Kidney (tissue), 14 donors: Measurements from ENCODE around the gene PCDH15. TPM values are rescaled to one million over a fixed set of nuclear protein-coding genes. Genes with fewer than 3 reads are reported as not detected.

Source experiments
- DNase-seq, 5 donors: peaks; one replicate each; pipeline ENCODE4 v3.0.0-alpha.2; 2013 to 2020
- FAIRE-seq: peaks from 2 replicates; lab custom pipeline; 2012; peaks lifted over from hg19 to GRCh38; lab: Jason Lieb, UNC
- H3K27ac ChIP-seq, 2 donors: one replicate each; pipeline ENCODE4 v1.7.0; 2013; ENCODE audit warnings: low read depth in 2 of 2, low read length in 2 of 2, inconsistent platforms in 1 of 2
- H3K27me3 ChIP-seq: one replicate; pipeline ENCODE4 v1.7.1; 2013; ENCODE audit warnings: low read length, inconsistent platforms; ENCODE audit not compliant: control insufficient read depth, insufficient read depth
- H3K36me3 ChIP-seq, 3 donors: one replicate each; pipeline versions ENCODE4 v1.7.0 to v1.7.1; 2013; ENCODE audit warnings: low read length in 3 of 3, control low read depth in 1 of 3, inconsistent platforms in 1 of 3; ENCODE audit not compliant: insufficient read depth in 3 of 3, control insufficient read depth in 2 of 3
- H3K4me1 ChIP-seq, 3 donors: one replicate each; pipeline versions ENCODE4 v1.7.0 to v1.7.1; 2013; ENCODE audit warnings: low read length in 3 of 3, inconsistent platforms in 1 of 3, low read depth in 1 of 3; ENCODE audit not compliant: control insufficient read depth in 2 of 3, insufficient read depth in 2 of 3
- H3K4me3 ChIP-seq, 3 donors: one replicate each; pipeline versions ENCODE4 v1.7.0 to v1.8.1; 2013; ENCODE audit warnings: low read length in 3 of 3, control low read depth in 1 of 3, inconsistent platforms in 1 of 3
- H3K9ac ChIP-seq, 3 donors: one replicate each; pipeline versions ENCODE4 v1.7.0 to v1.7.1; 2013; ENCODE audit warnings: low read length in 3 of 3, control low read depth in 1 of 3, inconsistent platforms in 1 of 3
- H3K9me3 ChIP-seq, 3 donors: one replicate each; pipeline versions ENCODE4 v1.7.0 to v1.7.1; 2013; ENCODE audit warnings: low read length in 3 of 3, control low read depth in 1 of 3, inconsistent platforms in 1 of 3; ENCODE audit not compliant: control insufficient read depth in 2 of 3, insufficient read depth in 1 of 3
- intact Hi-C: fragments of 100-400 bp; cut with DNase I; formaldehyde crosslinking; loops from one replicate; pipeline ENCODE4 v1.11.1; 2022
- polyA plus RNA-seq: library from polyadenylated mRNA; stranded (reverse); fragments of 350-450 nt; fragmentation: Illumina TruSeq; extraction: RNeasy Lipid Tissue Mini Kit (QIAGEN cat#74804); gene quantifications from one replicate; pipeline ENCODE4 v1.2.3, GENCODE V29; 2014; ENCODE audit warnings: low read depth, low replicate concordance; ENCODE audit not compliant: insufficient read depth
- total RNA-seq: library from RNA; stranded (reverse); fragmentation: NEBNext Ultra II Directional; extraction: Animal tissue kit (Norgen Biotek cat#: 25700); gene quantifications from one replicate; pipeline ENCODE4 v1.2.1, GENCODE V29; 2021
- TF ChIP-seq, protein P1 (sequence below): IDR thresholded peaks from 3 replicates; pipeline ENCODE4 v1.5.1; 2012; ENCODE audit warnings: mild to moderate bottlenecking, moderate library complexity, borderline replicate concordance; ENCODE audit not compliant: insufficient read depth; ENCODE audit errors: extremely low read depth
- donor health status: control.
- donor health status: control.
- donor health status: control.
- donor health status: control.
- donor health status: control.
- donor health status: DM: yes; HTN: yes; CAD: no.
- donor health status: Normal renal cell carcinoma (clear cell type).

PCDH15 gene
- total and polyA plus RNA-seq, 2 donors from 2014 or later, result 1.5 TPM; not detected in 1

- intact Hi-C loops, result no loop called here
- no peak overlapping the region for H3K27ac ChIP-seq
- H3K4me3 ChIP-seq, result no peak overlapping the region
- FAIRE-seq (peak; percentile 39), DNase-seq (no peak)
- H3K9me3 ChIP-seq, result no peaks in the 10 kb centered on the region
- TF ChIP-seq, protein P1, sequence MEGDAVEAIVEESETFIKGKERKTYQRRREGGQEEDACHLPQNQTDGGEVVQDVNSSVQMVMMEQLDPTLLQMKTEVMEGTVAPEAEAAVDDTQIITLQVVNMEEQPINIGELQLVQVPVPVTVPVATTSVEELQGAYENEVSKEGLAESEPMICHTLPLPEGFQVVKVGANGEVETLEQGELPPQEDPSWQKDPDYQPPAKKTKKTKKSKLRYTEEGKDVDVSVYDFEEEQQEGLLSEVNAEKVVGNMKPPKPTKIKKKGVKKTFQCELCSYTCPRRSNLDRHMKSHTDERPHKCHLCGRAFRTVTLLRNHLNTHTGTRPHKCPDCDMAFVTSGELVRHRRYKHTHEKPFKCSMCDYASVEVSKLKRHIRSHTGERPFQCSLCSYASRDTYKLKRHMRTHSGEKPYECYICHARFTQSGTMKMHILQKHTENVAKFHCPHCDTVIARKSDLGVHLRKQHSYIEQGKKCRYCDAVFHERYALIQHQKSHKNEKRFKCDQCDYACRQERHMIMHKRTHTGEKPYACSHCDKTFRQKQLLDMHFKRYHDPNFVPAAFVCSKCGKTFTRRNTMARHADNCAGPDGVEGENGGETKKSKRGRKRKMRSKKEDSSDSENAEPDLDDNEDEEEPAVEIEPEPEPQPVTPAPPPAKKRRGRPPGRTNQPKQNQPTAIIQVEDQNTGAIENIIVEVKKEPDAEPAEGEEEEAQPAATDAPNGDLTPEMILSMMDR, result no peak
- no peak overlapping the region for H3K9ac ChIP-seq
- no peaks in the 10 kb centered on the region for H3K27me3 ChIP-seq
- no peaks in the 10 kb centered on the region for H3K4me1 ChIP-seq
- H3K36me3 ChIP-seq, result no peaks in the 10 kb centered on the region
Measured at GRCh38 chr10:54837479-54837878, 36.4 kb upstream of the PCDH15 start.

GRCh38 chr10:54833029-54833428 is 32.0 kb upstream of the PCDH15 start:
- Histone ChIP-seq H3K27me3 (no peaks in the 10 kb centered on the region), H3K27ac (no peak overlapping the region), H3K4me1 (no peaks in the 10 kb centered on the region), H3K9ac (no peak overlapping the region), H3K9me3 (no peaks in the 10 kb centered on the region), H3K36me3 (no peaks in the 10 kb centered on the region), H3K4me3 (no peak overlapping the region)
- FAIRE-seq (no peak), DNase-seq (no peak)
- intact Hi-C loops, result no loop called here
- TF ChIP-seq, protein P1, result no peak

- H3K9ac ChIP-seq, result no peak overlapping the region
- no peak overlapping the region for H3K27ac ChIP-seq
- no peak for DNase-seq
- no peaks in the 10 kb centered on the region for H3K9me3 ChIP-seq
- no peaks in the 10 kb centered on the region for H3K36me3 ChIP-seq
- intact Hi-C loops, result no loop called here
- H3K4me1 ChIP-seq, result no peaks in the 10 kb centered on the region
- no peak for FAIRE-seq
- no peak overlapping the region for H3K4me3 ChIP-seq
- TF ChIP-seq, protein P1, result no peak
- H3K27me3 ChIP-seq, result no peaks in the 10 kb centered on the region
Measured at GRCh38 chr10:54826994-54827560, 26.0 kb upstream of the PCDH15 start.

DNA sequence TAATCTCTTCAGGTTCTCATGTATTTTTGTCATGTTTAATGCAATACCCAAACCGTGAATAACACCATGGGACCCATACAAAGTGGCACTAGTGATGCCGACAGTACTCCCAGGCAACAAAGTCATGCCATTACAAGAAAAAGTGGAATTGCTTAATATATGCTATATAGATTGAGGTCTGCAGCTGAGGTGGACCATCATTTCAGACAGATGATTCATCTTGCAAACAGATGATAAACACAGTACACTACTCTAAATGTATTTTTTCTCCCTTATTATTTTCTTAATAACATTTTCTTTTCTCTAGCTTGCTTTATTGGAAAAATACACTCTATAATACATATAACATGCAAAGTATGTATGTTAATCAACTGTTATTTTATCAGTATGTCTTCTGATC is 14.6 kb upstream of the PCDH15 start:
- Histone ChIP-seq H3K9ac (no peak overlapping the region), H3K4me3 (no peak overlapping the region), H3K36me3 (no peaks in the 10 kb centered on the region), H3K9me3 (no peaks in the 10 kb centered on the region), H3K27me3 (no peaks in the 10 kb centered on the region), H3K4me1 (no peaks in the 10 kb centered on the region), H3K27ac (no peak overlapping the region)
- no peak for FAIRE-seq
- intact Hi-C loops, result no loop called here
- no peak for DNase-seq
- TF ChIP-seq, protein P1, result no peak
